ENCODE results near the gene SPHK1.

The SPHK1 gene

DNA sequence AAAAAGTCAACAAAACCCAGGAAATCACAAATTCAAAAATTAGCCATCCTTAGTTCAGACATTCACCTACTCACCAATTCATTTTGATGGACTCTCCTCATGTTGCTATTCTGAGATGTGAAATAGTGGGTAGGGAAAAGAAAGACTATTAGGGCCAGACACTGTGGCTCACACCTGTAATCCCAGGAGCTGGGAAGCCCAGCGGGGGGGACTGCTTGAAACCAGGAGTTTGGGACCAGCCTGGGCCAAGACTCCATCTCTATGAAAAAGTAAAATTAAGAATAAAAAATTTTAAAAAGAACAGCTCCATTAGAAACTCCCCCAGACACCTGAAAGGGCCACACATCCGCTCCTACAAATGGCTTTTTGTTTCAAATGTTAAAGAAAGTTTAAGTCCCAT is 47.1 kb downstream of the SPHK1 start:
- H3K27ac ChIP-seq: no peak overlapping the region
- TF ChIP-seq, protein P1, sequence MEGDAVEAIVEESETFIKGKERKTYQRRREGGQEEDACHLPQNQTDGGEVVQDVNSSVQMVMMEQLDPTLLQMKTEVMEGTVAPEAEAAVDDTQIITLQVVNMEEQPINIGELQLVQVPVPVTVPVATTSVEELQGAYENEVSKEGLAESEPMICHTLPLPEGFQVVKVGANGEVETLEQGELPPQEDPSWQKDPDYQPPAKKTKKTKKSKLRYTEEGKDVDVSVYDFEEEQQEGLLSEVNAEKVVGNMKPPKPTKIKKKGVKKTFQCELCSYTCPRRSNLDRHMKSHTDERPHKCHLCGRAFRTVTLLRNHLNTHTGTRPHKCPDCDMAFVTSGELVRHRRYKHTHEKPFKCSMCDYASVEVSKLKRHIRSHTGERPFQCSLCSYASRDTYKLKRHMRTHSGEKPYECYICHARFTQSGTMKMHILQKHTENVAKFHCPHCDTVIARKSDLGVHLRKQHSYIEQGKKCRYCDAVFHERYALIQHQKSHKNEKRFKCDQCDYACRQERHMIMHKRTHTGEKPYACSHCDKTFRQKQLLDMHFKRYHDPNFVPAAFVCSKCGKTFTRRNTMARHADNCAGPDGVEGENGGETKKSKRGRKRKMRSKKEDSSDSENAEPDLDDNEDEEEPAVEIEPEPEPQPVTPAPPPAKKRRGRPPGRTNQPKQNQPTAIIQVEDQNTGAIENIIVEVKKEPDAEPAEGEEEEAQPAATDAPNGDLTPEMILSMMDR (IDR thresholded peaks at IDR 0.05): no peak
- no peak for TF ChIP-seq ZFX (IDR thresholded peaks at IDR 0.05; ENCODE audit: borderline replicate concordance)

DNA sequence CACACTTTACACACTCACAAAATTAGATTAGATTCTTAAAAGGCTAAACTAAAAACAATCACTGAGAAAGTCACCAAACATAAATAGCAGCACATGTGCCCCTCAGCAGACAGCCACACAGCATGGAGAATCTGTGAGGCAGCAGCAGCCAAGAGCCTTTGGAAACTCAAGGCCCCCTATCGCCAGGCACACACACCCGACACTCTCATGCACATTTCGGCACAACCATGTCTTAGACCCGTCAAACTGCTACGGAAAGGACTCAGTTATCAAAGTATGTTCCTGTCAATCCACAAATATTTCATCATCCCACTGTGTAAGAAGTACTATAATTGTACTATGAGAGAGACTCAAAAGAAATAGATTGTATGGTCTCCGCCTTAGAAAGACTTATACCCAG is 47.6 kb downstream of the SPHK1 start:
- H3K27ac ChIP-seq: no peak overlapping the region
- TF ChIP-seq, protein P1 (IDR thresholded peaks at IDR 0.05): no peak
- TF ChIP-seq ZFX (IDR thresholded peaks at IDR 0.05; ENCODE audit: borderline replicate concordance): no peak

DNA sequence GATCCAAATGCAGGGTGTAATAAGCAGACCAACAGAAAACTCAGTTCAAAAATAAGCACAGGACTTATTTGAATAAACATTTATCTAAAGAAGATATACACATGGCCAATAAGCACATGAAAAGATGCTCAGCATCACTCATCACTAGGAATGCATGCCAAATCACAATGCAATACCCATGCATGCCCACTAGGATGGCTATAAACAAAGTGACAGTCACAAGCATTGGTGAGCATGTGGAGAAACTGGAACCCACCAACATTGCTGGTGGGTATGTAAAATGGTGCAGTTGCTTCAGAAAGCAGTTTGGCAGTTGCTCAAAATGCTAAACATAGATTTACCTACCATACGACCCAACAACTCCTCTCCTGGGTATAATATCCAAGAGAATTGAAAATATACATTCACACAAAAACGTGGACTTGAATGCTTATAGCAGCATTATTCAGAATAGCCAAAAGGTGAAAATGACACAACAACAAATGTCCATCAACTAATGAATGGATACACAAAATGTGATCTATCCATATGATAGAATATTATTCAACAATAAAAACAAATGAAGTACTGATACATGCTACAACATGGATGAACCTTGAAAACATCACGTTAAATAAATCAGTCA is 48.4 kb downstream of the SPHK1 start:
- no peak overlapping the region for H3K27ac ChIP-seq
- no peak for TF ChIP-seq ZFX (IDR thresholded peaks at IDR 0.05; ENCODE audit: borderline replicate concordance)
- TF ChIP-seq, protein P1 (IDR thresholded peaks at IDR 0.05): peak; percentile 61

DNA sequence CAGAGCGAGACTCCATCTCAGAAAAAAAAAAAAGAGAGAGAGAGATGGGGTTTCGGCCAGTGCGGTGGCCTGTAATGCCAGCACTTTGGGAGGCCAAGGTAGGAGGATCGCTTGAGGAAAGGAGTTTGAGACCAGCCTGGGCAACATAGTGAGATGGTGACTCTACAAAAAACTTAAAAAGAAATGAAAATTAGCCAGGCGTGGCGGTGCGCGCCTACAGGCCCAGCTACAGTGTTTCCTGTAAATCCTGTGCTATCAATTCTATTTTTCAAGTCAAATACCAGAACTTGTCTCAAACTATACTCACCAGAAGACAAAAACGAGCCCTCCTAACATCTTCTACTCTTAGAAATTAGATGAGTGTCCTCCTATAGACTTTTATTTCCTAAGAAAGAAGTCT is 49.3 kb downstream of the SPHK1 start:
- no peak overlapping the region for H3K27ac ChIP-seq
- TF ChIP-seq ZFX (IDR thresholded peaks at IDR 0.05; ENCODE audit: borderline replicate concordance): no peak
- TF ChIP-seq, protein P1 (IDR thresholded peaks at IDR 0.05): no peak

DNA sequence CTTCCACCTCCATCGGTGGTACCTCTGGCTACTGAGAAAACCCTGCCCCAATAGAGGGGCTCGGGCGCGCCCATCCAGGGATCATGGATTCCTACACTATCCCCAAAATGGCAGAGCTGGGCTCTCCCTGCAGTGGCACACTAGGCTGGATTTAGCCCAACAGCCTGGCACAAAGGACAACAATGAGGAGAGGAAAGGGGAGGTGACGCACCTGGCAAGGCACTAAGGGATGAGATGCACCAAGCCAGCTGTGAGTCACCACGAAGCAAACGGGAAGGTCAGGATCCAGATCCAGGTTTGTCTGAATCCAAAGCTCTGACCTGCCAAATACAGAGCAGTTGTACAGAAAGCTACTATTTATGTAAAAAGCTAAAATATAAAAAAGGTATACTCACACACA is 50.5 kb downstream of the SPHK1 start:
- no peak overlapping the region for H3K27ac ChIP-seq
- no peak for TF ChIP-seq ZFX (IDR thresholded peaks at IDR 0.05; ENCODE audit: borderline replicate concordance)
- TF ChIP-seq, protein P1 (IDR thresholded peaks at IDR 0.05): no peak

DNA sequence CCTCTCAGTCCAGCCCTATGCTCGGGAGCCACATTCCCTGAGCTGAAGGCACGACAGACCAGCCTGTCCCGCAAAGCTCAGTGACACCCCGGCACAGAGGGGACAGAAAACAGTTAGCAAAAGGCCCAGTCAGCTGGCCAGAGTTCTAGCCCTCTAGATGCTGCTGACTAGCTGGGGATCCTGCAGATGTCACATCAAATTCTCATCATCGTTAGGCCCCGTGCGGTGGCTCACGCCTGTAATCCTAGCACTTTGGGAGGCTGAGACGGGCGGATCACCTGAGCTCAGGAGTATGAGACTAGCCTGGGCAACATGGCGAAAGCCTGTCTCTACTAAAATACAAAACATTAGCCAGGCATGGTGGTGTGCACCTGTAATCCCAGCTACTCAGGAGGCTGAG is 51.3 kb downstream of the SPHK1 start:
- H3K27ac ChIP-seq: no peak overlapping the region
- TF ChIP-seq ZFX (IDR thresholded peaks at IDR 0.05; ENCODE audit: borderline replicate concordance): no peak
- TF ChIP-seq, protein P1 (IDR thresholded peaks at IDR 0.05): no peak

Measured in 22Rv1 (cell line).